K562 (cell line): Measurements from ENCODE around the gene AARS1. TPM values are rescaled to one million over a fixed set of nuclear protein-coding genes. Genes with fewer than 3 reads are reported as not detected.

Source experiments
- C11orf30 ChIP-seq: fragments of 450-650 bp; IDR thresholded peaks from 2 replicates; pipeline ENCODE4 v1.6.1; 2016; ENCODE audit warnings: low read depth, mild to moderate bottlenecking
- CHD1 ChIP-seq: fragments of 200-600 bp; sonication (generic); IDR thresholded peaks from one replicate; pipeline ENCODE4 v1.6.1; 2012; ENCODE audit warnings: mild to moderate bottlenecking, moderate library complexity, low read length, inconsistent platforms
- ETS2 ChIP-seq: IDR thresholded peaks from 2 replicates; pipeline ENCODE4 v1.6.1; 2016; ENCODE audit warnings: borderline replicate concordance, missing genetic modification characterization, mild to moderate bottlenecking, moderate library complexity, missing compliant biosample characterization; ENCODE audit not compliant: poor library complexity, severe bottlenecking
- EZH2 ChIP-seq: IDR thresholded peaks from 2 replicates; pipeline ENCODE4 v1.6.1; 2012; ENCODE audit warnings: low read depth, mild to moderate bottlenecking, inconsistent platforms, low read length, borderline replicate concordance
- LEF1 ChIP-seq: fragments of 450-650 bp; IDR thresholded peaks from 2 replicates; pipeline ENCODE4 v1.6.1; 2016; ENCODE audit warnings: mild to moderate bottlenecking
- RAD51 ChIP-seq: fragments of 450-650 bp; IDR thresholded peaks from 2 replicates; pipeline ENCODE4 v1.7.1; 2016; ENCODE audit warnings: low read depth, mild to moderate bottlenecking, borderline replicate concordance
- SMARCA4 ChIP-seq: fragments of 450-650 bp; IDR thresholded peaks from 2 replicates; pipeline ENCODE4 v1.6.1; 2016
- SNIP1 ChIP-seq: fragments of 450-650 bp; IDR thresholded peaks from 2 replicates; pipeline ENCODE4 v1.7.1; 2017; ENCODE audit warnings: low read depth, mild to moderate bottlenecking
- TBP ChIP-seq: optimal IDR thresholded peaks from 2 replicates; pipeline ENCODE3; 2011; ENCODE audit warnings: low read depth, low read length, improper control_type of control experiment
- polyA plus RNA-seq, 8 experiments: library from polyadenylated mRNA; depleted of rRNA in 4 of 8; stranded (reverse) in 5 of 8; unstranded in 3 of 8; fragments of >200 nt; fragmentation: Nextera tagmentation in 2 of 8; fragmentation: Illumina TruSeq in 1 of 8; extraction: Ambion mirVana in 2 of 8; extraction: Trizol in 1 of 8; gene quantifications; 2 replicates each; pipeline versions ENCODE4 v1.2.1 to v1.2.3, GENCODE V29; 2011 to 2014; ENCODE audit warnings: inconsistent platforms in 1 of 8, missing spikeins in 1 of 8
- total RNA-seq, 7 experiments: library from RNA; depleted of rRNA in 6 of 7; stranded (reverse); fragments of >200 nt in 6 of 7; fragmentation: Illumina TruSeq in 2 of 7; extraction: Trizol in 2 of 7; gene quantifications; 2 replicates each; pipeline versions ENCODE4 v1.2.1 to v1.2.3, GENCODE V29; 2011 to 2021; ENCODE audit warnings: low replicate concordance in 1 of 7
- TF ChIP-seq, protein P1 (sequence below), 2 experiments: fragments of 450-650 bp; IDR thresholded peaks; 2 replicates each; pipeline ENCODE4 v1.6.1; 2016; ENCODE audit warnings: mild to moderate bottlenecking in 2 of 2, borderline replicate concordance in 1 of 2, low read depth in 1 of 2, moderate library complexity in 1 of 2
- TF ChIP-seq, protein P2 (sequence below): fragments of 450-650 bp; formaldehyde crosslinking; IDR thresholded peaks from 2 replicates; pipeline ENCODE4 v1.4.0; 2020; ENCODE audit warnings: mild to moderate bottlenecking, moderate library complexity
- TF ChIP-seq, protein P3 (sequence below): fragments of 450-650 bp; IDR thresholded peaks from 2 replicates; pipeline ENCODE4 v1.6.1; 2016; ENCODE audit warnings: low read depth, mild to moderate bottlenecking, moderate library complexity
- TF ChIP-seq, protein P4 (sequence below): IDR thresholded peaks from 2 replicates; pipeline ENCODE4 v1.6.1; 2012; ENCODE audit warnings: low read depth, low read length, improper control_type of control experiment, borderline replicate concordance
- TF ChIP-seq, protein P5 (sequence below): sonication (generic); IDR thresholded peaks from 2 replicates; pipeline ENCODE4 v1.6.1; 2016

The AARS1 gene
- total and polyA plus RNA-seq, 9 of the 15 experiments (the other 6 are each of a cell fraction or from before 2014, with no cell fraction given) = 50.1 to 235 (median 174) TPM

DNA sequence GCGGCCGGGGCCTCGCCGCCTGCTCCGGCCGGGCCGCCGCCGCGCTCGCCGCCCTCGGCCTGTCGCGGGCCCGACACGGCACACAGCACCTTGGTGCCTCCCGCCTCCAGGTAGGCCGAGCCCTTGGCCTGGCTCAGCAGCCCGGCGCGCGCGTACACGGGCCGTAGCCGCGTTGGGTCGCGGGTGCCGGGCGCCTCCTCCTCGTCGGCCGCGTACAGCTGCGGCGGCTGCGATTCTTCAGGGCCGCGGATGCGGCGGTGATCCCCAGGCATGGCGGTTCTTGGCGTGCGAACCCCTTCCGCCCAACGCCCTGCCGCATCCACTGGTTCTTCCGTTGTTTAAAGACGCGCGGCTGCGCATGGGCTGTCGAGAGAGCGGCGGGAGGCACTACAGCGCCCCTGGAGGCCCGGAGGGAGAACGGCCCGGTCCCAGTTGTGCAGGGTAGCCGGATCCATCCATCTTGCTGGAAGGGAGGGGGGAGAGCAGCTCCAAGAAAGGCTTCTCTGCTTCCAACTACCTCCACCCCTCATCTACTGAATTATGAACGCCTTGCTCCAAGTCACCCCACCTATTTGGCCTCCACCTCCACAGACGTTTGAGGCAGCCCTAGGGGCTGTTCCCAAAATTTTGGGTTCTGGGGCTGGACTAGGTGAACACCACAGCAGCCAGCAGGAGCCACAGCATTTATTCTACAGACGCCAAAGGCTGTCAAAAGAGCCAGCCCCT, 37.5 kb downstream of the AARS1 start, which contains the start of gene EXOSC6 (continued):
- TF ChIP-seq RAD51 = no peak
- TF ChIP-seq, protein P1, sequence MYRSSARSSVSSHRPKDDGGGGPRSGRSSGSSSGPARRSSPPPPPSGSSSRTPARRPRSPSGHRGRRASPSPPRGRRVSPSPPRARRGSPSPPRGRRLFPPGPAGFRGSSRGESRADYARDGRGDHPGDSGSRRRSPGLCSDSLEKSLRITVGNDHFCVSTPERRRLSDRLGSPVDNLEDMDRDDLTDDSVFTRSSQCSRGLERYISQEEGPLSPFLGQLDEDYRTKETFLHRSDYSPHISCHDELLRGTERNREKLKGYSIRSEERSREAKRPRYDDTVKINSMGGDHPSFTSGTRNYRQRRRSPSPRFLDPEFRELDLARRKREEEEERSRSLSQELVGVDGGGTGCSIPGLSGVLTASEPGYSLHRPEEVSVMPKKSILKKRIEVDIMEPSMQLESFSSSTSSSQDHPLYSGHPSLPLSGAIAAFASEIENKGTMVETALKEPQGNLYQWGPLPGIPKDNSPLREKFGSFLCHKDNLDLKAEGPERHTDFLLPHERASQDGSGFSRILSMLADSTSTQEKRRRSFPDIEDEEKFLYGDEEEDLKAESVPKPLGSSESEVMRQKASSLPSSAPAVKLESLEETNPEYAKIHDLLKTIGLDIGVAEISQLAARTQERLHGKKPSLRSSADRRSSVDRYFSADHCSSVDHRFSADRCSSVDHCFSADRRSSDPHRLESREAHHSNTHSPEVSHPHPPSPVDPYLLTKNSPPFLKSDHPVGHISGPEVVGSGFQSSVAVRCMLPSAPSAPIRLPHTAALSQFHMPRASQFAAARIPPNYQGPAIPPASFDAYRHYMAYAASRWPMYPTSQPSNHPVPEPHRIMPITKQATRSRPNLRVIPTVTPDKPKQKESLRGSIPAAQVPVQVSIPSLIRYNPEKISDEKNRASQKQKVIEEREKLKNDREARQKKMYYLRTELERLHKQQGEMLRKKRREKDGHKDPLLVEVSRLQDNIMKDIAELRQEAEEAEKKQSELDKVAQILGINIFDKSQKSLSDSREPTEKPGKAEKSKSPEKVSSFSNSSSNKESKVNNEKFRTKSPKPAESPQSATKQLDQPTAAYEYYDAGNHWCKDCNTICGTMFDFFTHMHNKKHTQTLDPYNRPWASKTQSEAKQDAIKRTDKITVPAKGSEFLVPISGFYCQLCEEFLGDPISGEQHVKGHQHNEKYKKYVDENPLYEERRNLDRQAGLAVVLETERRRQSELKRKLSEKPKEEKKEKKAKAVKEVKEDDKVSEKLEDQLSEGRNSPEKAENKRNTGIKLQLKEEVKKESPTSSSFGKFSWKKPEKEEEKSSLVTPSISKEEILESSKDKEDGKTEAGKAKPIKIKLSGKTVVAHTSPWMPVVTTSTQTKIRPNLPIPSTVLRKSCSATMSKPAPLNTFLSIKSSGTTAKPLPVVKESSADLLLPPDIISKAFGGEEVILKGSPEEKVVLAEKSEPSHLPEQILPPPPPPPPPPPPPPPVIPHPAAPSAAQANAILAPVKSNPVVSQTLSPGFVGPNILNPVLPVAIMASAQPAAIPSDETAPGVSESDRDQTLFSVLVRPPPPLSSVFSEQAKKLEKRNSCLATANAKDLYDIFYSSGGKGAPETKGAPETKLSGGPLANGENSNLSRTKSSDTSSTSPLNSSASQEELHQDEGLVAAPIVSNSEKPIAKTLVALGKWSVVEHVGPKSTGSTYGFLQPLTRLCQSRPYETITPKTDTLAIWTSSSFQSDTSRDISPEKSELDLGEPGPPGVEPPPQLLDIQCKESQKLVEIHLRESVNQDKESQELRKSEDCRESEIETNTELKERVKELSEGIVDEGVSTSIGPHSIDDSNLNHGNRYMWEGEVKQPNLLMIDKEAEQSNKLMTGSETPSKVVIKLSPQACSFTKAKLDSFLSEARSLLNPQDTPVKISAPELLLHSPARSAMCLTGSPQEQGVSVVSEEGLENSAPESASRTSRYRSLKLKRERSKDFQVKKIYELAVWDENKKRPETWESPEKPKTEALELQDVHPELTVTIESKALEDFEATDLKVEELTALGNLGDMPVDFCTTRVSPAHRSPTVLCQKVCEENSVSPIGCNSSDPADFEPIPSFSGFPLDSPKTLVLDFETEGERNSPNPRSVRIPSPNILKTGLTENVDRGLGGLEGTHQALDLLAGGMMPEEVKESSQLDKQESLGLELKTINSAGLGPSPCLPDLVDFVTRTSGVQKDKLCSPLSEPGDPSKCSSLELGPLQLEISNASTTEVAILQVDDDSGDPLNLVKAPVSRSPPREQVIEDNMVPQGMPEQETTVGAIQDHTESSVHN (IDR thresholded peaks at IDR 0.05; ENCODE audit: borderline replicate concordance in 1 of 2, low read depth in 1 of 2) = no peak
- no peak for TF ChIP-seq LEF1
- TF ChIP-seq, protein P2, sequence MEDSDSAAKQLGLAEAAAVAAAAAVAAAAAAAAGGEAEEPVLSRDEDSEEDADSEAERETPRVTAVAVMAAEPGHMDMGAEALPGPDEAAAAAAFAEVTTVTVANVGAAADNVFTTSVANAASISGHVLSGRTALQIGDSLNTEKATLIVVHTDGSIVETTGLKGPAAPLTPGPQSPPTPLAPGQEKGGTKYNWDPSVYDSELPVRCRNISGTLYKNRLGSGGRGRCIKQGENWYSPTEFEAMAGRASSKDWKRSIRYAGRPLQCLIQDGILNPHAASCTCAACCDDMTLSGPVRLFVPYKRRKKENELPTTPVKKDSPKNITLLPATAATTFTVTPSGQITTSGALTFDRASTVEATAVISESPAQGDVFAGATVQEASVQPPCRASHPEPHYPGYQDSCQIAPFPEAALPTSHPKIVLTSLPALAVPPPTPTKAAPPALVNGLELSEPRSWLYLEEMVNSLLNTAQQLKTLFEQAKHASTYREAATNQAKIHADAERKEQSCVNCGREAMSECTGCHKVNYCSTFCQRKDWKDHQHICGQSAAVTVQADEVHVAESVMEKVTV (CRISPR knock-in tag) = 0 out of 2 replicates have a peak, but pooled peaks have one; percentile 30
- TF ChIP-seq, protein P3, sequence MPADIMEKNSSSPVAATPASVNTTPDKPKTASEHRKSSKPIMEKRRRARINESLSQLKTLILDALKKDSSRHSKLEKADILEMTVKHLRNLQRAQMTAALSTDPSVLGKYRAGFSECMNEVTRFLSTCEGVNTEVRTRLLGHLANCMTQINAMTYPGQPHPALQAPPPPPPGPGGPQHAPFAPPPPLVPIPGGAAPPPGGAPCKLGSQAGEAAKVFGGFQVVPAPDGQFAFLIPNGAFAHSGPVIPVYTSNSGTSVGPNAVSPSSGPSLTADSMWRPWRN = no peak
- peak; percentile 60; the same call in 1 of the 2 replicates for TF ChIP-seq SNIP1
- TF ChIP-seq, protein P4, sequence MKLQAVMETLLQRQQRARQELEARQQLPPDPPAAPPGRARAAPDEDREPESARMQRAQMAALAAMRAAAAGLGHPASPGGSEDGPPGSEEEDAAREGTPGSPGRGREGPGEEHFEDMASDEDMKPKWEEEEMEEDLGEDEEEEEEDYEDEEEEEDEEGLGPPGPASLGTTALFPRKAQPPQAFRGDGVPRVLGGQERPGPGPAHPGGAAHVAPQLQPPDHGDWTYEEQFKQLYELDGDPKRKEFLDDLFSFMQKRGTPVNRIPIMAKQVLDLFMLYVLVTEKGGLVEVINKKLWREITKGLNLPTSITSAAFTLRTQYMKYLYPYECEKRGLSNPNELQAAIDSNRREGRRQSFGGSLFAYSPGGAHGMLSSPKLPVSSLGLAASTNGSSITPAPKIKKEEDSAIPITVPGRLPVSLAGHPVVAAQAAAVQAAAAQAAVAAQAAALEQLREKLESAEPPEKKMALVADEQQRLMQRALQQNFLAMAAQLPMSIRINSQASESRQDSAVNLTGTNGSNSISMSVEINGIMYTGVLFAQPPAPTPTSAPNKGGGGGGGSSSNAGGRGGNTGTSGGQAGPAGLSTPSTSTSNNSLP = no peak
- no peak for TF ChIP-seq SMARCA4
- TF ChIP-seq CHD1 = no peak
- no peak for TF ChIP-seq ETS2
- TF ChIP-seq TBP = peak; percentile 76
- 0 out of 2 replicates have a peak, but pooled peaks have one; percentile 24 for TF ChIP-seq C11orf30
- no peak for TF ChIP-seq EZH2
- TF ChIP-seq, protein P5, sequence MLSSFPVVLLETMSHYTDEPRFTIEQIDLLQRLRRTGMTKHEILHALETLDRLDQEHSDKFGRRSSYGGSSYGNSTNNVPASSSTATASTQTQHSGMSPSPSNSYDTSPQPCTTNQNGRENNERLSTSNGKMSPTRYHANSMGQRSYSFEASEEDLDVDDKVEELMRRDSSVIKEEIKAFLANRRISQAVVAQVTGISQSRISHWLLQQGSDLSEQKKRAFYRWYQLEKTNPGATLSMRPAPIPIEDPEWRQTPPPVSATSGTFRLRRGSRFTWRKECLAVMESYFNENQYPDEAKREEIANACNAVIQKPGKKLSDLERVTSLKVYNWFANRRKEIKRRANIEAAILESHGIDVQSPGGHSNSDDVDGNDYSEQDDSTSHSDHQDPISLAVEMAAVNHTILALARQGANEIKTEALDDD = no peak
